ENCODE data around the gene GPR101.
"Not testable (repeated sequence)": the region's sequence is repeated elsewhere in the genome, so short reads cannot be mapped to it uniquely, and the experiment has no call there.

GPR101 gene

GRCh38 chrX:137025930-137026329 is 7.9 kb downstream of the GPR101 start:
- no peak for DNase-seq (ENCODE audit: low read depth)

- DNase-seq (ENCODE audit: low read depth): not testable (repeated sequence)
These were observed 33.6 kb downstream of the GPR101 start for GRCh38 chrX:137000236-137000635.

- DNase-seq (ENCODE audit: low read depth): no peak
These were observed 34.8 kb downstream of the GPR101 start for GRCh38 chrX:136999024-136999423.
